ENCODE measurements around the gene CBARP. TPM values are rescaled to one million over a fixed set of nuclear protein-coding genes. Genes with fewer than 3 reads are reported as not detected.

The CBARP gene
- total and polyA plus RNA-seq, 9 donors: 0.84 to 2.9 (median 1.8) TPM

DNA sequence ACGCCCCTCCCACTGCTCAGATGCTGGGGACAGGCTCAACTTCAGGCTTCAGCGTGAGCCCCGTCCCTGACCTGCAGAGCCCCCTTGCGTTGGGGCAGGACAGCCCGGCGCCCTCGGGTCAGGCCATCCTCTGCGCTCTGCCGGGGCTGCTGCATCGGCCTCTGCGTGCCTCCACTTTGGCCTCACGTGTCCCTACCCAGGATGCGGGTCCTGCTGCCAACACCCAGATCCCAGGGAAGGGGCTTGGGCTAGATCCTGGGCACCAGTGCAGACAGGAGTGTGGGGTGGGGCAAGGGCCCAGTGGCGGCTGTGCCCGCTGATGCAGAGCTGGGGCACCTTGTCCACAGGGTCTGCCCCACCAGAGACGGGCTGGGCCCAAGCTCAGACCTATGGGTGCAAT, 13.0 kb downstream of the CBARP start:
- Histone ChIP-seq H3K27me3 (ENCODE audit: control insufficient read depth, insufficient read depth, low read length) (no peaks in the 10 kb centered on the region), H3K9me3 (replicated peaks; ENCODE audit: control insufficient read depth, low read depth, low read length) (no peaks in the 10 kb centered on the region), H3K36me3 (ENCODE audit: control insufficient read depth, insufficient read depth, low read length) (peaks cover 72% of the 10 kb centered on the region), H3K4me1 (ENCODE audit: control insufficient read depth, insufficient read depth, low read length) (peaks cover 33% of the 10 kb centered on the region), H3K4me3 (ENCODE audit: low read length) (no peak overlapping the region), H3K27ac (ENCODE audit: low read length) (no peak overlapping the region)
- DNase-seq: no peak
- 88% methylated on average over 16 of the region's 16 CpGs for WGBS (ENCODE audit: insufficient coverage)

DNA sequence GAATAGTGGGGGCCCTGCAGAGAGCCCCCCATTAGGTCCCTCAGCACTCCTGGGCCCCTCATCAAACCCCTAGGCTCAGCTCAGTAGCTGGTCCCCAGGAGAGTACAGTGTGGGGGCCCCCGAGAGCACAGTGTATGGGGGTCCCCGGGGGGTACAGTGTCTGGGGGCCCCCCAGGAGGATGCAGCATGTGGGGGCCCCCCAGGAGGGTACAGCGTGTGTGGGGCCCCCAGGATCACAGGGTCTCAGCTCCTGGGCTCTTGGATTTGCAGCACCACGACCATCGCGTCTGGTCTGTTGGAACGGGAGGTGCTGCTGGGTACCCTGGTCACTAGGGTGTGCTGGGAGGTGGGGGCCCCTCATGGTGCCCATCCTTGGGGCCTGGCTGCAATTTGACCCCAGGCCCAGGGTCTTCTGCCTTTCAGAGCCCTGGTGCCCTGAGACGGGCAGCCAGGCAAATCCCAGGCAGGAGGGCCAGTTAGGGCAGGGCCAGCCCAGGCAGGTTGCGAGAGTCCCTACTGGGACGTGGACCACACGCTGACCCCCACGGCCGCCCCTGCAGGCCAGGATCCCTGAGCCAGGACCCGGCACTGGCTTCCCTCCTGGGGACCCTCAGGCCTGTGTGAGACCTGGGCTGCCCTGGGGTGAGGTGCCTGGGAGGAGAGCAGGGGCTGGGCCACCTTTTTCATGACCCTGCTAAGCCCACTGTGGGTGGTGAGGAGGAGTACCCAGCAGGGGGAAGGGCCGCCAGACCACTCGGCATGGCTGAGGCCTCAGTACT, 13.6 kb downstream of the CBARP start:
- no peaks in the 10 kb centered on the region for H3K27me3 ChIP-seq (ENCODE audit: control insufficient read depth, insufficient read depth, low read length)
- 91% methylated on average over 16 of the region's 16 CpGs for WGBS (ENCODE audit: insufficient coverage)
- DNase-seq: no peak

DNA sequence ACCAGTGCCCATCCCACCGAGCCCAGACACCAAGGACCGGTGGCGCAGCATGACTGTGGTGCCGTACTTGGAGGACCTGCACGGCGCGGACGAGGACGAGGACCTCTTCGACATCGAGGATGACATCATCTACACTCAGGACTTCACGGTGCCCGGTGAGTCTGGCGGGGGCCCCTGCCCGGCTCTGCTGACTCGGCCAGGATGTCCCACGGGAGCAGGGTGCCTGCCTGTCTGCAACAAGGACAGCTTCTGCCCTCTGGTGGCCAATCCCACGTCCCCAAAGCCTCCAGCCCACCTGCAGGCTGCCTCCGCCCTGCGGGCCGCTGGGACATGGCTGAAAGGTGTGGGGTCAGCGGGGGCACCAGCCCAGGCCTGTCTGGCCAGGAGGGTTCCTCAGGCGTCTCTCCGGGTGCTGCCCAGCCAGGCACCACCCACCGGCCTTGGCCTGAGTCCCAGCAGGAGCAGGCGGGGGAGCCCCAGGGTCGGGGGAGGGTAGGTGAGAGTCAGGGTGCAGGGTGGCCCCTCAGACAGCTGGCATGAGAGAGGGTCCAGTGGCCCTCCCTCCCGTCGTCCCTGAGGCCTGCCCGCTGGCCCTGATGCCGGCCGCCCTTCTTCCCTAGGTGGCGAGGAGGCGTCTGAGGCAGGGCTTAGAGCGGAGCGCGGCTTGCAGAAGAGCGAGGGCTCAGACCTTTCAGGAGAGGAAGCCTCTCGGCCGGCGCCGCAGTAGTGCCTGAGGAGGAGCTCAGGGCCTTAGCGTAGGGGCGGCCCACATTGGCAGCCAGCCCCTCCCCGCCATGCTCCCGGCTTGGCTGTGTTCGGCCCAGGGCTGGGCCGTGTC, 14.6 kb downstream of the CBARP start:
- 78% methylated on average over 44 of the region's 48 CpGs for WGBS (ENCODE audit: insufficient coverage)
- no peak overlapping the region for H3K4me3 ChIP-seq (ENCODE audit: low read length)
- no peaks in the 10 kb centered on the region for H3K9me3 ChIP-seq (replicated peaks; ENCODE audit: control insufficient read depth, low read depth, low read length)
- no peak for DNase-seq
- peaks cover 80% of the 10 kb centered on the region for H3K36me3 ChIP-seq (ENCODE audit: control insufficient read depth, insufficient read depth, low read length)
- no peaks in the 10 kb centered on the region for H3K27me3 ChIP-seq (ENCODE audit: control insufficient read depth, insufficient read depth, low read length)
- no peak overlapping the region for H3K27ac ChIP-seq (ENCODE audit: low read length)
- H3K4me1 ChIP-seq (ENCODE audit: control insufficient read depth, insufficient read depth, low read length): peaks cover 42% of the 10 kb centered on the region

More for the DNA sequence above, 13.6 kb downstream of the CBARP start:
- peaks cover 74% of the 10 kb centered on the region for H3K36me3 ChIP-seq (ENCODE audit: control insufficient read depth, insufficient read depth, low read length)
- H3K4me1 ChIP-seq (ENCODE audit: control insufficient read depth, insufficient read depth, low read length): peaks cover 33% of the 10 kb centered on the region
- H3K27ac ChIP-seq (ENCODE audit: low read length): no peak overlapping the region
- no peaks in the 10 kb centered on the region for H3K9me3 ChIP-seq (replicated peaks; ENCODE audit: control insufficient read depth, low read depth, low read length)
- H3K4me3 ChIP-seq (ENCODE audit: low read length): no peak overlapping the region

DNA sequence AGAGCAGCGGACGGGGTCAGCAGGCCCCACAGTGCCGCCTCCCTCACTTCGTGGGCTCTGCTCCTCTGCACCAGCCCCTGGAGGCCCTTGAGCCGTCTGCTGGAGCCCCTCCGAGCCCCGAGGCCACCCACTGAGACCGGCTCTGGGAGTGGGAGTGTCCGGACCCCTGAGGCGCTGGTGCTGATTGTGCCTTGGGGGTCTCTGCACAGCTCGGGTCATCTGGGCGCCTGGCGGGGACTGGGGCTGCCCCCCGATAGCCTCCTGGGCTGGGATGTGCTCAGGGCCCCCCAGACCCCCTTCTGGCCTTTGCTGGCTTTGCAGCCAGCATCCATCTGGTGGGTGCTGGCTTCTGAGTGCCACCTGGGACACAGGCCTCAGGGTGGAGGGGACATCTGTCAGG, 15.4 kb downstream of the CBARP start:
- H3K9me3 ChIP-seq (replicated peaks; ENCODE audit: control insufficient read depth, low read depth, low read length): no peaks in the 10 kb centered on the region
- WGBS (ENCODE audit: insufficient coverage): 77% methylated on average over 14 of the region's 14 CpGs
- H3K4me1 ChIP-seq (ENCODE audit: control insufficient read depth, insufficient read depth, low read length): peaks cover 50% of the 10 kb centered on the region
- peaks cover 79% of the 10 kb centered on the region for H3K36me3 ChIP-seq (ENCODE audit: control insufficient read depth, insufficient read depth, low read length)
- no peaks in the 10 kb centered on the region for H3K27me3 ChIP-seq (ENCODE audit: control insufficient read depth, insufficient read depth, low read length)
- DNase-seq: no peak
- no peak overlapping the region for H3K4me3 ChIP-seq (ENCODE audit: low read length)
- H3K27ac ChIP-seq (ENCODE audit: low read length): no peak overlapping the region

DNA sequence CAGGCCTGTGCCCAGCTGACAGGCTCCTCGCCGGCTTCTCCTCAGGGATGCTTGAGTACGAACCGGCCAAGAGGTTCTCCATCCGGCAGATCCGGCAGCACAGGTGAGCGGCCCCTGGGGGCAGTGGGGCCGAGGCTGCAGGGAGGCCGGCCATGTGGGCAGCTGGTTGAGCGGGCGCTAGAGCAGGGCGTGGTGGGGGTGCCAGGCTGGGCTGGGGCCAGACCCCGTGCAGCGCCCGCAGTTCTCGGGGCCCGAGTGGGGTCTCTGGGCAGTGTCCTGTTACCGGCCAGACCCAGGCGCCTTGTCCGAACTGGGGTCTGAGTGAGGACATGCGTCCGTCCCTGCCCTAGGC, 15.9 kb downstream of the CBARP start:
- DNase-seq: no peak
- 74% methylated on average over 21 of the region's 22 CpGs for WGBS (ENCODE audit: insufficient coverage)
- H3K27me3 ChIP-seq (ENCODE audit: control insufficient read depth, insufficient read depth, low read length): no peaks in the 10 kb centered on the region
- H3K36me3 ChIP-seq (ENCODE audit: control insufficient read depth, insufficient read depth, low read length): peaks cover 74% of the 10 kb centered on the region
- H3K4me1 ChIP-seq (ENCODE audit: control insufficient read depth, insufficient read depth, low read length): peaks cover 56% of the 10 kb centered on the region
- no peak overlapping the region for H3K4me3 ChIP-seq (ENCODE audit: low read length)
- H3K27ac ChIP-seq (ENCODE audit: low read length): peak overlapping the region; percentile 35
- H3K9me3 ChIP-seq (replicated peaks; ENCODE audit: control insufficient read depth, low read depth, low read length): no peaks in the 10 kb centered on the region

- Histone ChIP-seq H3K27ac (ENCODE audit: low read length) (peak overlapping the region; percentile 35), H3K4me1 (ENCODE audit: control insufficient read depth, insufficient read depth, low read length) (peaks cover 62% of the 10 kb centered on the region), H3K4me3 (ENCODE audit: low read length) (no peak overlapping the region), H3K9me3 (replicated peaks; ENCODE audit: control insufficient read depth, low read depth, low read length) (no peaks in the 10 kb centered on the region), H3K27me3 (ENCODE audit: control insufficient read depth, insufficient read depth, low read length) (no peaks in the 10 kb centered on the region), H3K36me3 (ENCODE audit: control insufficient read depth, insufficient read depth, low read length) (peaks cover 70% of the 10 kb centered on the region)
- DNase-seq: peak; percentile 76
- WGBS (ENCODE audit: insufficient coverage): 45% methylated on average over 24 of the region's 38 CpGs
Measured at GRCh38 chr19:1220976-1221903, 16.6 kb downstream of the CBARP start.

- H3K4me1 ChIP-seq (ENCODE audit: control insufficient read depth, insufficient read depth, low read length): peaks cover 69% of the 10 kb centered on the region
- H3K9me3 ChIP-seq (replicated peaks; ENCODE audit: control insufficient read depth, low read depth, low read length): no peaks in the 10 kb centered on the region
- no peak for DNase-seq
- no peaks in the 10 kb centered on the region for H3K27me3 ChIP-seq (ENCODE audit: control insufficient read depth, insufficient read depth, low read length)
- H3K36me3 ChIP-seq (ENCODE audit: control insufficient read depth, insufficient read depth, low read length): peaks cover 62% of the 10 kb centered on the region
- WGBS (ENCODE audit: insufficient coverage): 88% methylated on average over 28 of the region's 33 CpGs
- no peak overlapping the region for H3K4me3 ChIP-seq (ENCODE audit: low read length)
- peak overlapping the region; percentile 20 for H3K27ac ChIP-seq (ENCODE audit: low read length)
Measured at GRCh38 chr19:1220477-1220930, 17.3 kb downstream of the CBARP start.

DNA sequence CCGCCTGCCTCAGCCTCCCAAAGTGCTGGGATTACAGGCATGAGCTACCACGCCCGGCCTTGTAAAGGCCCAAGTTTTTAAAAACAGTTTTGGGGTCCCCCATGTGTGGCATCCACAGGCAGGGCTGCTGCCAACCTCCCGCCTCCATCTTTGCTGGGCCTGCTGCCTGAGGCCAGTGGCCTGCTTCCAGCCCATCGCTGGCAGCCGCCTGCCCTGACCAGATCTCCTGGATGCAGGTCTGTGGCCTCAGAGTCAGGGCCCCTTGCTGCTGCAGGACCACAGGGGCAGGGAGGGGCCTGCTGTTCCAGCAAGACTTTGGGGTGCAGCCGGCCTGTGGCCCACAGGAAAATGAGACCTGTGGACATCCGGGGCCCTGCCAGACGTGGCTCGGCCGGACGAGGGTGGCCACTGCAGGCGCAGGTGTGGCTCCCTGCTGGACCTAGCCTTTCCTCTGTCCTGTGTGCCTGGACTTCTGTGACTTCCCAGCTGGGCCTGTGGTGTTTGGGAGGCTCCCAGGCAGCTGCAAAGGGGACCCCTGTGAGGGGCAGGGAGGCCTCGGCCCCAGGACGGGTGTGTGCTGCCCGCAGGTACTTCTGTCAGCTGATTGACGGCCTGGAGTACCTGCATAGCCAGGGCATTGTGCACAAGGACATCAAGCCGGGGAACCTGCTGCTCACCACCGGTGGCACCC, 17.9 kb downstream of the CBARP start:
- no peak for DNase-seq
- H3K4me3 ChIP-seq (ENCODE audit: low read length): no peak overlapping the region
- no peak overlapping the region for H3K27ac ChIP-seq (ENCODE audit: low read length)
- no peaks in the 10 kb centered on the region for H3K27me3 ChIP-seq (ENCODE audit: control insufficient read depth, insufficient read depth, low read length)
- WGBS (ENCODE audit: insufficient coverage): 86% methylated on average over 17 of the region's 19 CpGs
- H3K9me3 ChIP-seq (replicated peaks; ENCODE audit: control insufficient read depth, low read depth, low read length): no peaks in the 10 kb centered on the region
- peaks cover 75% of the 10 kb centered on the region for H3K4me1 ChIP-seq (ENCODE audit: control insufficient read depth, insufficient read depth, low read length)
- peaks cover 60% of the 10 kb centered on the region for H3K36me3 ChIP-seq (ENCODE audit: control insufficient read depth, insufficient read depth, low read length)

DNA sequence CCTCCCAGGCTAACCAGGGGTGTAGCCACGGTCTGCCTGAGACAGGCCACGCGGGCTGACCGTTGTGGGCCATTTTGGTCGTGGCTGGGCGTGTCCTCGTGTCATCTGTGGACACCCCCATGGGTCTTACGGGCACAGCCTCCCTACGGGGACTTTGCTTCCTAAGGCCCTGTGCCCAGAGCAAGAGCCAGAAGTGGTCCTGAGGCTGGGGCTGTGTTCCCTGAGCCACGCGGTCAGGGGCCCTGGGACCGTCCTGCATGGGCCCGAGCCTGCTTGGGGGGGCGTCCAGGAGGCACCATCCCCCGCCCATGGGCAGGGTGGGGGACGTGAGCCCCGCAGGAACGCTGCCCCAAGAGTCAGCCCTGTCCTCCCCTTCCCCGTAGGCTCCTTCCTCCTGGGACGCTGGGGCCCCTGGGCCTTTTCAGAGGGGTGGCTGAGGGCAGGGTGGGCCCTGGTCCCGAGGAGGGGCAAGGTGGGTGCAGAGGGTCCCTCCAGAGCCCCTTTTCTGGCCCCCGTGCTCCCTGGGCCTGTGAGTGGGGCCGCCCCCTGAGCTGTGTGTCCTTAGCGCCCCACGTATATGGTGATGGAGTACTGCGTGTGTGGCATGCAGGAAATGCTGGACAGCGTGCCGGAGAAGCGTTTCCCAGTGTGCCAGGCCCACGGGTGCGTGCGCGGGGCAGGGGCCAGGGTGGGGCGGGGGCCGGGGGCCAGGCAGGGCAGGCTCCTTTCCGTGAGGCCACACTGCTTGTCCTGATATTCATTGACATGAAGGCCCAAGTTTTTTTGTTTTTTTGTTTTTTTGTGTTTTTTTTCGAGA, 18.8 kb downstream of the CBARP start:
- Histone ChIP-seq H3K4me3 (ENCODE audit: low read length) (no peak overlapping the region), H3K27ac (ENCODE audit: low read length) (peak overlapping the region; percentile 87), H3K9me3 (replicated peaks; ENCODE audit: control insufficient read depth, low read depth, low read length) (no peaks in the 10 kb centered on the region), H3K4me1 (ENCODE audit: control insufficient read depth, insufficient read depth, low read length) (peaks cover 85% of the 10 kb centered on the region), H3K36me3 (ENCODE audit: control insufficient read depth, insufficient read depth, low read length) (peaks cover 50% of the 10 kb centered on the region), H3K27me3 (ENCODE audit: control insufficient read depth, insufficient read depth, low read length) (no peaks in the 10 kb centered on the region)
- WGBS (ENCODE audit: insufficient coverage): 76% methylated on average over 24 of the region's 37 CpGs
- DNase-seq: no peak
